Measurements from ENCODE around the gene TMEM141. TPM values are rescaled to one million over a fixed set of nuclear protein-coding genes. Genes with fewer than 3 reads are reported as not detected.
"Not testable (repeated sequence)": the region's sequence is repeated elsewhere in the genome, so short reads cannot be mapped to it uniquely, and the experiment has no call there.

Gene TMEM141
- total RNA-seq, 1 donor from 2014 or later = 228 TPM

DNA sequence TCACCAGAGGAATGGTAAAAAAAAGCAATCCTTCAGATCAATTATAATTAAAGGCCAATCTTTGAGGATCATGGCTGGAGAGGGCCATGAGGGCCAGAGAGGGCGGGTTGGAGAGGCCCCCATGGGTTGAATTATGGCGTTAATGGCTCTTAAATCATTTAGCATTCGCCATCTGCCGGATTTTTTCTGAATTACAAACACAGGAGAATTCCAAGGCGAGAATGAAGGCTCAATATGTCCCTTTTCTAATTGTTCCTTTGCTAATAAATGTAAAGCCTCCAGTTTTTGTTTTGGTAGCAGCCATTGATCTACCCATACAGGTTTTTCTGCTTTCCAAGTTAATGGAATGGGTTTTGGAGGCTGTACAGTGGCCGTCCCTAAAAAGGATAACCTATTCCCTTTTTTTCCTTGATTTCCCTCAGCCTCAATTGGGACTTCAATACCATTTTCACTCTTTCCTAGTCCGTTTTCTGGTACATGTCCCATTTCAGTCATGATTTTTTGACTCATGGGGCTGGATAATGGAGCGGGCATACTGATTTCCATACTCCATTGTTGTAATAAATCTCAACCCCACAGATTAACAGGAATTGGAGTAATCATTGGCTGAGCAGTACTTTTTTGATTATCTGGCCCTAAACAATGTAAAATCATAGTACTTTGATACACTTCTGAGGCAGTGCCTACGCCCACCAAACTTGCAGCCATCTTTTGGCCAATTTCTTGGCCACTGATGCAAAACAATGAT, 6.7 kb upstream of the TMEM141 start:
- TF ChIP-seq, protein P1, sequence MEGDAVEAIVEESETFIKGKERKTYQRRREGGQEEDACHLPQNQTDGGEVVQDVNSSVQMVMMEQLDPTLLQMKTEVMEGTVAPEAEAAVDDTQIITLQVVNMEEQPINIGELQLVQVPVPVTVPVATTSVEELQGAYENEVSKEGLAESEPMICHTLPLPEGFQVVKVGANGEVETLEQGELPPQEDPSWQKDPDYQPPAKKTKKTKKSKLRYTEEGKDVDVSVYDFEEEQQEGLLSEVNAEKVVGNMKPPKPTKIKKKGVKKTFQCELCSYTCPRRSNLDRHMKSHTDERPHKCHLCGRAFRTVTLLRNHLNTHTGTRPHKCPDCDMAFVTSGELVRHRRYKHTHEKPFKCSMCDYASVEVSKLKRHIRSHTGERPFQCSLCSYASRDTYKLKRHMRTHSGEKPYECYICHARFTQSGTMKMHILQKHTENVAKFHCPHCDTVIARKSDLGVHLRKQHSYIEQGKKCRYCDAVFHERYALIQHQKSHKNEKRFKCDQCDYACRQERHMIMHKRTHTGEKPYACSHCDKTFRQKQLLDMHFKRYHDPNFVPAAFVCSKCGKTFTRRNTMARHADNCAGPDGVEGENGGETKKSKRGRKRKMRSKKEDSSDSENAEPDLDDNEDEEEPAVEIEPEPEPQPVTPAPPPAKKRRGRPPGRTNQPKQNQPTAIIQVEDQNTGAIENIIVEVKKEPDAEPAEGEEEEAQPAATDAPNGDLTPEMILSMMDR (IDR thresholded peaks at IDR 0.05; ENCODE audit: insufficient read depth, low read length, severe bottlenecking) = peak; percentile 31
- FAIRE-seq (no peak), DNase-seq (ENCODE audit: low read depth) (no peak)

DNA sequence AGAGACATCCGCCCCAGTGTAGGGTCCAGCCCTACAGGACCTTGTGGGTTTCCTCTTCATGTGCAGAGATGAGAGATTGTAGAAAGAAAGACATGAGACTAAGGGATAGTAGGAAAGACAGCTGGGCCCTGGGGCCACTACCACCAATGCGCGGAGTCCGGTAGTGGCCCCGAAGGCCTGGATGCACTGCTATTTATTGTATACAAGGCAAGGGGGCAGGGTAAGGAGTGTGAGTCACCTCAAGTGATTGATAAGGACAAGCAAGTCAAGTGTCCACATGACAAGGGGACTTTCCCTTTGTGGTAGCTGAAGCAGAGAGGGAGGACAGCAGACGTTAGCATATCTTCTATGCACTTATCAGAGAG, 6.2 kb upstream of the TMEM141 start:
- Histone ChIP-seq H3K36me3 (ENCODE audit: control insufficient read depth, insufficient read depth, low read length) (no peaks in the 10 kb centered on the region), H3K4me3 (ENCODE audit: low read depth, low read length) (no peak overlapping the region), H3K27me3 (ENCODE audit: control insufficient read depth, insufficient read depth, low read length) (no peaks in the 10 kb centered on the region)
- FAIRE-seq = no peak
- TF ChIP-seq, protein P1 (IDR thresholded peaks at IDR 0.05; ENCODE audit: insufficient read depth, low read length, severe bottlenecking) = no peak
- no peak for DNase-seq (ENCODE audit: low read depth)

More for the DNA sequence above, 6.7 kb upstream of the TMEM141 start:
- no peak overlapping the region for H3K4me3 ChIP-seq (ENCODE audit: low read depth, low read length)
- no peaks in the 10 kb centered on the region for H3K36me3 ChIP-seq (ENCODE audit: control insufficient read depth, insufficient read depth, low read length)
- peaks cover 2% of the 10 kb centered on the region for H3K27me3 ChIP-seq (ENCODE audit: control insufficient read depth, insufficient read depth, low read length)

DNA sequence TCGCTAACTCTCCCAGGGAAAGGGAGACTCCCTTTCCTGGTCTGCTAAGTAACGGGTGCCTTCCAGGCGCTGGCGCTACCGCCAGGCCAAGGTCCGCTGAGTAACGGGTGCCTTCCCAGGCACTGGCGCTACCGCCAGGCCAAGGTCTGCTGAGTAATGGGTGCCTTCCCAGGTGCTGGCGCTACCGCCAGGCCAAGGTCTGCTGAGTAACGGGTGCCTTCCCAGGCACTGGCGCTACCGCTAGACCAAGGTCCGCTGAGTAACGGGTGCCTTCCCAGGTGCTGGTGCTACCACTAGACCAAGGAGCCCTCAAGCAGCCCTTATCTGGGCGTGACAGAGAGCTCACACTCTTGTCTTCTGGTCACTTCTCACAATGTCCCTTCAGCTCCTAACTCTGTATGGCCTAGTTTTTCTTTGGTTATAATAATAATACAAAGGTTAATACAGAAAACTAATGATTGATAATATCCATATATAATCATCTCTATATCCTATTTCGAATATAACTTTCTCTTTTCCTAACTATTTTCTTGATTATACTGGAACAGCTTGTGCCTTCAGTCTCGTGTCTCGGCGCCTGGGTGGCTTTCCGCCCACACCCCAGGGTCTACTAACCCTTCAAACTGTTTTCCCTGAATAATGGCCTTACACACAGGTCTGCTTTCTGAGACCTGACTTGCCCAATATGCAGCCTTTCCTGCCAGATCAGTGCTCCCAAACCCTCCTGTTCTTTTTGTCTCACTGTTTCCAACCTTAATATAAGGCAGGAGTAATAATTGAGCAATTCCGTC, 5.4 kb upstream of the TMEM141 start:
- FAIRE-seq; H3K27me3 ChIP-seq (ENCODE audit: control insufficient read depth, insufficient read depth, low read length); H3K36me3 ChIP-seq (ENCODE audit: control insufficient read depth, insufficient read depth, low read length); H3K4me3 ChIP-seq (ENCODE audit: low read depth, low read length); DNase-seq (ENCODE audit: low read depth): not testable (repeated sequence)

DNA sequence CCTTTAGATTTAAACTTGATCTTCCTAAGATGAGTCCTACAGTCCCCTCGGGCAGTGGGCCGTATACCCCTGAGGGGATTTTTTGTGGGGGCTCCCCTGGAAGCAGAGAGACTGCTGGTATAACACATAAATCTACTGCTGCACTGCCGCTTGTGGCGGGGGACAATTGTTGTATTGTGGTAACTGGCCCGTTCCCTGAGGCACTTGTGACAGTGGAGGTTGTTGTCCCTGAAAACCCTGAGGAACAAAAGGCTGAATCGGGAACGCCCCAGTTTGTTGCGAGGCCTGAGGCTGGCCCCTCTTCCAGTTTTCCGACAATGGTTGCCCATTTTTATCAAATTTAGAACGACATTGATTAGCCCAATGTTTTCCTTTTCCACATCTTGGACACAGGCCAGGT, 4.7 kb upstream of the TMEM141 start:
- Histone ChIP-seq H3K36me3 (ENCODE audit: control insufficient read depth, insufficient read depth, low read length) (no peaks in the 10 kb centered on the region), H3K27me3 (ENCODE audit: control insufficient read depth, insufficient read depth, low read length) (no peaks in the 10 kb centered on the region), H3K4me3 (ENCODE audit: low read depth, low read length) (no peak overlapping the region)
- TF ChIP-seq, protein P1 (IDR thresholded peaks at IDR 0.05; ENCODE audit: insufficient read depth, low read length, severe bottlenecking) = no peak
- DNase-seq (ENCODE audit: low read depth) = no peak
- FAIRE-seq = no peak

DNA sequence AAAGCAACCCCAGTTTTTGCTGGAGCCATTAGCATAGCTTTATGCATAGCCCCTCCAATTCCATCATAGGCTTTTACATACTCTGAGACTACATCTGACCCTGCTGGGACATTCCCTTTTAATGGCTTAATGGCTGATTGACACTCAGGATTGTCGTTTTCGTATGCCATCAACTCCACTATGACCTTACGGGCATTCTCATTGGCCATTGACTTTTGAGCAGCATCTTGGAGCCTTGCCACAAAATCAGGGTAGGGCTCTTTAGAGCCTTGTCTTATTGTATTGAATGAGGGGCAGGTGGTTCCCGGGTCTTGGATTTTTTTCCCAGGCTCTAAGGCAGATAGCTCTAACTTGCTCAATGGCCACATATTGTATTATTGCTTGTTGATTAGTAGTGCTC, 4.2 kb upstream of the TMEM141 start:
- H3K36me3 ChIP-seq (ENCODE audit: control insufficient read depth, insufficient read depth, low read length); H3K4me3 ChIP-seq (ENCODE audit: low read depth, low read length); DNase-seq (ENCODE audit: low read depth); H3K27me3 ChIP-seq (ENCODE audit: control insufficient read depth, insufficient read depth, low read length); FAIRE-seq: not testable (repeated sequence)

DNA sequence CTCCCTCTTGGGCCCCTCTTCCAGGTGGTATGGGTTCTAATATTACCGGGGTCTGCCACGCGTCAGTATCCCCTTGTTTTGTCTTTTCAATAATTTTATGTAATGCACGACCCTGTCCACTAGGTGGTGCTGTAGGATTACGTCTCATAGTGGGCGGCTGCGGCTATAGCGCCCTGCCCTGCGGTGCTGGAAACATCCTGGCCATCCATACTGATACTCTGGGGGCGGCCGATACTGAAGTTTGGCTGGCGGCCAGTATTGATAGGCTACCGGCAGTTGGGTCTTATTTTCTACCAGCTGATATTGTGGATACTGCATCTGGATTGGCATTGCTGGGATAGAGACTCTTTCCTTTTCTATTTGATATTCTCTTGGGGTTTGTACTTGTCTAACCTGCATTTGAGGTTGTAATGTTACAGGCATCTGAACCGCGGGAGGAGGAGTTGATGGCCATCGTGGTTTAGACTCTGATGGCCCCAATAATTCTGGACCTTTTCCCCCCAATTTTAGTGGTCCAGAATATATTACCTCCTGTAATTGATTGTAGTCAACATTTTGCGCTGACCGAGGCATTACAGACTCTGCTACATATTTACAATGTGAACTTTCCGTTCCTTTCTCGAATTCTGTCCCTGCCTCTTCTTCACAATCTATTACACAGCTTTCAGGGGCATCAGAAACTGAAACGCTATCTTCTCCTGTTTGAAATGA, 3.3 kb upstream of the TMEM141 start:
- FAIRE-seq = no peak
- TF ChIP-seq, protein P1 (IDR thresholded peaks at IDR 0.05; ENCODE audit: insufficient read depth, low read length, severe bottlenecking) = peak; percentile 73
- DNase-seq (ENCODE audit: low read depth) = peak; percentile 26
- H3K27me3 ChIP-seq (ENCODE audit: control insufficient read depth, insufficient read depth, low read length) = no peaks in the 10 kb centered on the region
- no peak overlapping the region for H3K4me3 ChIP-seq (ENCODE audit: low read depth, low read length)
- H3K36me3 ChIP-seq (ENCODE audit: control insufficient read depth, insufficient read depth, low read length) = peaks cover 8% of the 10 kb centered on the region

DNA sequence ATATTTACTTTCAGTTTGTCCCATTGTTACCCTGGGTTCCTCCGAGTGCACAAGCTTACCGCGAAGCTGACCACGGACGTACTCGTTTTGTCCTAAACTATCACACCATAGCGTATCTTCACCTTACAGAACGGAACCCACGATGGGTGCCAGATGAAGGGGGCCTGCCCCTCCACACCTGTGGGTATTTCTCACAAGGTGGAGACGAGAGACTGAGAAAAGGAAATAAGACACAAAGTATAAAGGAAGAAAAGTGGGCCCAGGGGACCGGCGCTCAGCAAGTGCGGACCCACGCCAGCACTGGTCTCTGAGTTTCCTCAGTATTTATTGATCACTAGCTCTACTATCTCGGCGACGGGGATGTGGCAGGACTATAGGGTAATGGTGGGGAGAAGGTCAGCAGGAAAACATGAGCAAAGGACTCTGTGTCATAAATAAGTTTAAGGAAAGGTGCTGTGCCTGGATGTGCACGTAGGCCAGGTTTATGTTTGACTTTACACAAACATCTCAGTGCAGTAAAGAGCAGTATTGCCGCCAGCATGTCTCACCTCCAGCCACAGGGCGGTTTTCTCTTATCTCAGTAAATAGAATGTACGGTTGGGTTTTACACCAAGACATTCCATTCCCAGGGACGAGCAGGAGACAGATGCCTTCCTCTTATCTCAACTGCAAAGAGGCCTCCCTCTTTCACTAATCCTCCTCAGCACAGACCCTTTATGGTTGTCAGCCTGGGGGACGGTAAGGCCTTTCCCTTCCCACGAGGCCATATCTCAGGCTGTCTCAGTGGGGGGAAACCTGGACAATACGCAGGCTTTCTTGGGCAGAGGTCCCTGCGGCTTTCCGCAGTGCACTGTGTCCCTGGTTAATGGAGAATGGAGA, 2.3 kb upstream of the TMEM141 start:
- not testable (repeated sequence) for H3K27me3 ChIP-seq (ENCODE audit: control insufficient read depth, insufficient read depth, low read length); DNase-seq (ENCODE audit: low read depth); FAIRE-seq; H3K4me3 ChIP-seq (ENCODE audit: low read depth, low read length)
- peaks cover 13% of the 10 kb centered on the region for H3K36me3 ChIP-seq (ENCODE audit: control insufficient read depth, insufficient read depth, low read length)

Measured in bronchial epithelial cell (primary cell).